Measurements from ENCODE around the gene COMP. TPM values are rescaled to one million over a fixed set of nuclear protein-coding genes. Genes with fewer than 3 reads are reported as not detected.

COMP gene
- total RNA-seq, 1 donor from 2014 or later, result not detected

DNA sequence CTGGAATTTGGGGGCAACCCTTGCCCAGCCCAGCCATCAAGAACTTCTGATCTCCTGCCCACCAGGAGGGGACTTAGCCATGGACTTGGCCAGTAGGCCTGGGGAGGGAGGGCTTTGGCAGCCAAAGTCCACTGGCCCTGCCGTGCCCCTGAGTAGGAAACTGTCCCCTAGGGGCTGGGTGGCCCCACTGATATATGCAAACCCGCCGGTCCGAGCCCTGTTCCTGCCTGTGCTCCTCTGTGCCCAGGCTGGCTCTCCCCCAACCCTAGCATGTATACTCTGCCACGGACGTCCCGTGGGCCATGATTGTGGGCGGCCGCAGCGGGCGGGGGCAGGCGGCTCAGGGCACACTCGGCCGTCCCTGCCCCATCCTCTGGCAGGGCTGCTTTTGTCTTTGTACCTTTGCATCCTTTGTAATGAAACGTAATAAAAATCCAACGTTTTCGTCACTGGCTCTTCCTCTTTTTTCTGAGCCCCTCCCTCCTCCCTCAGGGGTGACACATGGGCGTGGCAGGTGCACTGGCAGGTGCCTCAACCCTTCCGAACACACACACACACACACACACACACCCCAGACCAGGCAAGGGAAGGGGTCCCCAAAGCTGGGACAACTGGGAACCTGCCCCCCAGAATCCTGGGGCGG lies 9.1 kb downstream of the COMP start:
- TF ChIP-seq, protein P1, sequence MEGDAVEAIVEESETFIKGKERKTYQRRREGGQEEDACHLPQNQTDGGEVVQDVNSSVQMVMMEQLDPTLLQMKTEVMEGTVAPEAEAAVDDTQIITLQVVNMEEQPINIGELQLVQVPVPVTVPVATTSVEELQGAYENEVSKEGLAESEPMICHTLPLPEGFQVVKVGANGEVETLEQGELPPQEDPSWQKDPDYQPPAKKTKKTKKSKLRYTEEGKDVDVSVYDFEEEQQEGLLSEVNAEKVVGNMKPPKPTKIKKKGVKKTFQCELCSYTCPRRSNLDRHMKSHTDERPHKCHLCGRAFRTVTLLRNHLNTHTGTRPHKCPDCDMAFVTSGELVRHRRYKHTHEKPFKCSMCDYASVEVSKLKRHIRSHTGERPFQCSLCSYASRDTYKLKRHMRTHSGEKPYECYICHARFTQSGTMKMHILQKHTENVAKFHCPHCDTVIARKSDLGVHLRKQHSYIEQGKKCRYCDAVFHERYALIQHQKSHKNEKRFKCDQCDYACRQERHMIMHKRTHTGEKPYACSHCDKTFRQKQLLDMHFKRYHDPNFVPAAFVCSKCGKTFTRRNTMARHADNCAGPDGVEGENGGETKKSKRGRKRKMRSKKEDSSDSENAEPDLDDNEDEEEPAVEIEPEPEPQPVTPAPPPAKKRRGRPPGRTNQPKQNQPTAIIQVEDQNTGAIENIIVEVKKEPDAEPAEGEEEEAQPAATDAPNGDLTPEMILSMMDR (IDR thresholded peaks at IDR 0.05; ENCODE audit: unreplicated experiment), result no peak
- Mint-ChIP-seq H3K4me1 (ENCODE audit: unreplicated experiment) (no peaks in the 10 kb centered on the region), H3K36me3 (ENCODE audit: low read depth, unreplicated experiment) (no peaks in the 10 kb centered on the region), H3K4me3 (ENCODE audit: unreplicated experiment) (no peak overlapping the region), H3K27ac (ENCODE audit: unreplicated experiment) (no peak overlapping the region), H3K27me3 (ENCODE audit: unreplicated experiment) (peaks cover 22% of the 10 kb centered on the region), H3K9me3 (ENCODE audit: unreplicated experiment) (no peaks in the 10 kb centered on the region)
- DNase-seq (ENCODE audit: low spot score), result no peak

DNA sequence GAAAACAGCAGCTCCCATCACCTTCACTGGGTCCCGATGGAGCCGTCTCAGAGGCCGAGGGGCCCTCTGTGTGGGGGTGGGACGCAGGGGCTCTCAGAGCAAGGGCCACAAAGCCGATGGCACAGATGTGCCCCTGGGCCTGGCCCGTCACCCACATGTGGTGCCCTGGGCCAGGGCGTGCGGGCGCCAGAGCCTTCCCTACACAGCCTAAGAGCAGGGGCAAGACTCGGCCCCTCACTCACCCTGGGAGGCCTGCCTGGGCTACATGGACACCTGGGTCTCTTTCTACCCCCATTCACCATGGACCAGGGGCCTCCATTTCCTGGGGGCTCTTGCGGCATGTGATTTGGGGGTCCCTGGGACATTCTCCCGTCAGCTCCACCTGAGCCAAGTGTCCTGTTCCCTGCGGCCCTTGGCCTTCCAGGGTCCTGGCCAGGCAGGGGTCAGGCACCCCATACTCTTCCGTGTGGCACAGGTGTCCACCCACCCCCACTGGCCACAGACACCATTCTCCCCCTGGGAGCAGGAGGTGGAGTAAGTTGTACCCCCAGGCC lies 10.0 kb downstream of the COMP start:
- TF ChIP-seq, protein P1 (IDR thresholded peaks at IDR 0.05; ENCODE audit: unreplicated experiment), result no peak
- Mint-ChIP-seq H3K36me3 (ENCODE audit: low read depth, unreplicated experiment) (no peaks in the 10 kb centered on the region), H3K9me3 (ENCODE audit: unreplicated experiment) (no peaks in the 10 kb centered on the region), H3K4me1 (ENCODE audit: unreplicated experiment) (no peaks in the 10 kb centered on the region), H3K27ac (ENCODE audit: unreplicated experiment) (no peak overlapping the region), H3K27me3 (ENCODE audit: unreplicated experiment) (peaks cover 19% of the 10 kb centered on the region), H3K4me3 (ENCODE audit: unreplicated experiment) (no peak overlapping the region)
- DNase-seq (ENCODE audit: low spot score), result no peak

DNA sequence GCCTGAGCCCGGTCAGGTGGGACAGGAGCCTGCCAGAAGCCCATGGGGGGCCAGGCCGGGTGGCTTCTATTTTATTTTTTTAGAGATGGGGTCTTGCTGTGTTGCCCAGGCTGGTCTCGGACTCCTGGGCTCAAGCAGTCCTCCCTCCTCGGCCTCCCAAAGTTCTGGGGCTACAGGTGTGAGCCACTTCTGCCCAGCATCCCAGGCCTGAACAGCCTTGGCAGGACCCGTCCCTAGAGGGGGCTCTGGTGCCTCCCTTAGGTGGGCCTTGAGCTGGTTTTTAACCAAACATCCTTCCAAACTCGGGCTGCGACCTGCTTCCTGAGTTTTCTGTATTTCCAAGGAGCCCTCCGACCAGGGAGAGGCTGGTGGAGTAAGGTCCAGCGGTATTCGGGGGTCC lies 10.5 kb downstream of the COMP start:
- Mint-ChIP-seq H3K27ac (ENCODE audit: unreplicated experiment) (no peak overlapping the region), H3K4me3 (ENCODE audit: unreplicated experiment) (no peak overlapping the region), H3K9me3 (ENCODE audit: unreplicated experiment) (no peaks in the 10 kb centered on the region), H3K27me3 (ENCODE audit: unreplicated experiment) (peaks cover 14% of the 10 kb centered on the region), H3K4me1 (ENCODE audit: unreplicated experiment) (no peaks in the 10 kb centered on the region), H3K36me3 (ENCODE audit: low read depth, unreplicated experiment) (no peaks in the 10 kb centered on the region)
- TF ChIP-seq, protein P1 (IDR thresholded peaks at IDR 0.05; ENCODE audit: unreplicated experiment), result no peak
- no peak for DNase-seq (ENCODE audit: low spot score)

DNA sequence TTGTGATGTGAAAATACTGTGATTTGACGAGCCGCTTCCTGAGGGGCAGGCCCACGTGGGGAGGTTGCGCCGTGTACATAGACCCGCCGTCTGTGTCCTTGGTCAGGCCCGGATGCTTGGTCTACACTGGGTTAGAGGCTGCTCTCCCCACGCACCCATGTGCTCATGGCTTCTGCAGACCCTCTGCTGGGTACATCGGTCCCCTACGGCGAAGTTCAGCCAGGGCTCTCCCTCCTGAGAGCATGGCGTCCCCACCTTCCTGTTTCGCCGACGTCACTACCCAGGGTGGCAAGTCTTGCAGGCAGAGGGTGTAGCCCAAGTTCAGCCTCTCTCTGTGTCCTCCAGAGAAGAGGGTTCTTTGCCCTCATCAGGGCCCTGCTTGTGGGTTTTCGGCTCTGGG lies 11.0 kb downstream of the COMP start:
- Mint-ChIP-seq H3K4me1 (ENCODE audit: unreplicated experiment) (no peaks in the 10 kb centered on the region), H3K27me3 (ENCODE audit: unreplicated experiment) (peaks cover 11% of the 10 kb centered on the region), H3K4me3 (ENCODE audit: unreplicated experiment) (no peak overlapping the region), H3K9me3 (ENCODE audit: unreplicated experiment) (no peaks in the 10 kb centered on the region), H3K27ac (ENCODE audit: unreplicated experiment) (no peak overlapping the region), H3K36me3 (ENCODE audit: low read depth, unreplicated experiment) (no peaks in the 10 kb centered on the region)
- TF ChIP-seq, protein P1 (IDR thresholded peaks at IDR 0.05; ENCODE audit: unreplicated experiment), result no peak
- DNase-seq (ENCODE audit: low spot score), result no peak

DNA sequence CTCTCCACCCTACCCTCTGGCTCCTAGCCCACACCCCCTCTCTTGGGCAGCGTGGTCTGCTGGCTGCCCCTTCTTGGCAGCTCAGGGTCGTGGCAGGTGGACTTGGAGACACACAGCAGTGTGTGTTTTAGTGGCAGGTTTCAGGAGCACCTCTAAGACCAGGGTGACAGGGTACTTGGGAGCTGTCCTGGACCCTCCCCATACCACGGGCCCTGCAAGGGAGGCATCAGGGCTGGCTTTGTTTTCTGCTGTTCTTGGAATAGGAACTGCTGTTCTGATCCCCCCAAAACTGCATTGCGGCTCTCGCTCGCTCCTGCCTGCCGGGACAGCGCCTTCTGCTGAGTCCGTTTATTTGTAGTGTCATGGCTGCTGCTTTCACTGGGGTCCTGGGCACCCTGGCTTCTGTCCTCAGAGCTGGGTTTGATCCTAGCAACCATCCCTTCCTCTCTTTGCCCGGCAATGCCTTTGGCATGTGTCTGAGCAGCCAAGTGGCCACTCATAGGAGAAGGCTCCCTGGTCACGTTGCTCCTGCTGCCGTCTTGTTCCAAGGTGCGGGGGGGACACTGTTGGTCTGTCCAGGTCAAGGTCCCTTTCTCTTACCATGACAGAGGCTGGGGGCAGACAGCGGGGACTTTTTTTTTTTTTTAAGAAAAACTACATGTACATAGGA lies 12.1 kb downstream of the COMP start:
- Mint-ChIP-seq H3K4me1 (ENCODE audit: unreplicated experiment) (no peaks in the 10 kb centered on the region), H3K4me3 (ENCODE audit: unreplicated experiment) (no peak overlapping the region), H3K9me3 (ENCODE audit: unreplicated experiment) (no peaks in the 10 kb centered on the region), H3K36me3 (ENCODE audit: low read depth, unreplicated experiment) (no peaks in the 10 kb centered on the region), H3K27ac (ENCODE audit: unreplicated experiment) (no peak overlapping the region), H3K27me3 (ENCODE audit: unreplicated experiment) (peaks cover 7% of the 10 kb centered on the region)
- no peak for DNase-seq (ENCODE audit: low spot score)
- TF ChIP-seq, protein P1 (IDR thresholded peaks at IDR 0.05; ENCODE audit: unreplicated experiment), result no peak
